ENCODE results near the gene SHC1. TPM values are rescaled to one million over a fixed set of nuclear protein-coding genes. Genes with fewer than 3 reads are reported as not detected.
A peak's percentile ranks its signal among the peaks of the same experiment; 100 is the strongest.

SHC1 gene
- total RNA-seq, 2 experiments from 2014 or later: 59.9 to 60.0 TPM

GRCh38 chr1:154935749-154936554 lies 34.6 kb downstream of the SHC1 start:
- no peaks in the 10 kb centered on the region for H3K9me3 ChIP-seq (ENCODE audit: control insufficient read depth in 1 of 2, insufficient read depth in 1 of 2, low read length in 2 of 2)
- no peaks in the 10 kb centered on the region for H3K27me3 ChIP-seq (ENCODE audit: control insufficient read depth in 1 of 2, insufficient read depth in 2 of 2, low read length in 2 of 2)
- Mint-ChIP-seq H3K27ac (peak overlapping the region; percentile 98), H3K4me3 (peak overlapping the region; percentile 90), H3K36me3 (ENCODE audit: low read depth) (peaks cover 23% of the 10 kb centered on the region), H3K9me3 (no peaks in the 10 kb centered on the region), H3K27me3 (no peaks in the 10 kb centered on the region), H3K4me1 (ENCODE audit: low read depth) (peaks cover 52% of the 10 kb centered on the region)
- TF ChIP-seq CTCF (IDR thresholded peaks at IDR 0.05): no peak
- POLR2A ChIA-PET: interaction anchor here (0.6 to 3.0 kb wide), 32 partner anchors 9 to 1569 kb away, joined by 3 to 24 read pairs (median 4); partner anchors contain the start of genes ADAM15, ADAR, CKS1B and FLAD1
- intact Hi-C loops (cut with DNase I, micrococcal nuclease): loop anchor here (2.0 kb wide), 4 partner anchors 39 to 377 kb away; partner anchors contain the start of genes CKS1B (in 1 of the 2) and UBE2Q1 (in 1 of the 2)
- CTCF ChIA-PET: interaction anchor here (0.8 to 3.9 kb wide), 14 partner anchors 15 to 376 kb away, joined by 3 to 38 read pairs (median 4); partner anchors contain the start of genes CKS1B, FLAD1, PBXIP1 and PYGO2
- DNase-seq (peak in 1 of 14 experiments; percentile 68), ATAC-seq (ENCODE audit: poor library complexity) (no peak)
- peak overlapping the region; percentile 98 to 100 for H3K27ac ChIP-seq (ENCODE audit: low read depth in 1 of 2, low read length in 2 of 2)
- peaks cover 51% of the 10 kb centered on the region for H3K4me1 ChIP-seq (ENCODE audit: insufficient read depth, low read length)
- H3K4me3 ChIP-seq (ENCODE audit: low read length): peak overlapping the region; percentile 86
- H3K36me3 ChIP-seq (ENCODE audit: insufficient read depth, low read length): peaks cover 6% of the 10 kb centered on the region

- no peaks in the 10 kb centered on the region for H3K27me3 ChIP-seq (ENCODE audit: control insufficient read depth in 1 of 2, insufficient read depth in 2 of 2, low read length in 2 of 2)
- H3K4me3 ChIP-seq (ENCODE audit: low read length): no peak overlapping the region
- Mint-ChIP-seq H3K27me3 (no peaks in the 10 kb centered on the region), H3K36me3 (ENCODE audit: low read depth) (peaks cover 30% of the 10 kb centered on the region), H3K9me3 (no peaks in the 10 kb centered on the region), H3K4me3 (peak overlapping the region; percentile 35), H3K4me1 (ENCODE audit: low read depth) (peaks cover 41% of the 10 kb centered on the region), H3K27ac (peak overlapping the region; percentile 98)
- H3K9me3 ChIP-seq (ENCODE audit: control insufficient read depth in 1 of 2, insufficient read depth in 1 of 2, low read length in 2 of 2): no peaks in the 10 kb centered on the region
- peaks cover 37% of the 10 kb centered on the region for H3K4me1 ChIP-seq (ENCODE audit: insufficient read depth, low read length)
- ATAC-seq (ENCODE audit: poor library complexity): no peak
- POLR2A ChIA-PET: interaction anchor here (1.5 kb wide), 1 partner anchor 117 kb away, joined by 3 read pairs; the partner anchor contains the start of gene ADAM15
- no peak for TF ChIP-seq CTCF (IDR thresholded peaks at IDR 0.05)
- CTCF ChIA-PET: interaction anchor here (1.9 kb wide), 1 partner anchor 64 kb away, joined by 5 read pairs; no protein-coding TSS in a partner anchor
- intact Hi-C loops (cut with DNase I, micrococcal nuclease): no loop called here
- DNase-seq: no peak
- H3K36me3 ChIP-seq (ENCODE audit: insufficient read depth, low read length): peaks cover 13% of the 10 kb centered on the region
- no peak overlapping the region for H3K27ac ChIP-seq (ENCODE audit: low read depth in 1 of 2, low read length in 2 of 2)
These were observed 36.1 kb downstream of the SHC1 start for GRCh38 chr1:154934358-154934948.

GRCh38 chr1:154931940-154932487 lies 38.5 kb downstream of the SHC1 start:
- ATAC-seq (ENCODE audit: poor library complexity): no peak
- peaks cover 43% of the 10 kb centered on the region for H3K36me3 Mint-ChIP-seq (ENCODE audit: low read depth)
- H3K9me3 Mint-ChIP-seq: no peaks in the 10 kb centered on the region
- peaks cover 17% of the 10 kb centered on the region for H3K4me1 ChIP-seq (ENCODE audit: insufficient read depth, low read length)
- no peak overlapping the region for H3K27ac ChIP-seq (ENCODE audit: low read depth in 1 of 2, low read length in 2 of 2)
- no peaks in the 10 kb centered on the region for H3K27me3 Mint-ChIP-seq
- POLR2A ChIA-PET: no interaction called here
- H3K4me1 Mint-ChIP-seq (ENCODE audit: low read depth): peaks cover 18% of the 10 kb centered on the region
- intact Hi-C loops (cut with DNase I, micrococcal nuclease): no loop called here
- no peak for TF ChIP-seq CTCF (IDR thresholded peaks at IDR 0.05)
- no peak overlapping the region for H3K4me3 ChIP-seq (ENCODE audit: low read length)
- H3K27ac Mint-ChIP-seq: no peak overlapping the region
- H3K4me3 Mint-ChIP-seq: no peak overlapping the region
- DNase-seq: no peak
- no peaks in the 10 kb centered on the region for H3K27me3 ChIP-seq (ENCODE audit: control insufficient read depth in 1 of 2, insufficient read depth in 2 of 2, low read length in 2 of 2)
- peaks cover 33% of the 10 kb centered on the region for H3K36me3 ChIP-seq (ENCODE audit: insufficient read depth, low read length)
- CTCF ChIA-PET: interaction anchor here (0.7 to 1.0 kb wide), 2 partner anchors 53 to 85 kb away, joined by 3 to 5 read pairs; no protein-coding TSS in a partner anchor
- no peaks in the 10 kb centered on the region for H3K9me3 ChIP-seq (ENCODE audit: control insufficient read depth in 1 of 2, insufficient read depth in 1 of 2, low read length in 2 of 2)

Measured in CD4-positive, alpha-beta T cell (primary cell).